Hepatocyte (in vitro differentiated cells): ENCODE measurements around the gene ILDR2. TPM values are rescaled to one million over a fixed set of nuclear protein-coding genes. Genes with fewer than 3 reads are reported as not detected.

Experiments used
- DNase-seq: peaks from one replicate; pipeline ENCODE4 v3.0.0-alpha.2; 2016; ENCODE audit warnings: low spot score
- H2AFZ ChIP-seq: fragments of 200-600 bp; sonication (generic); 2 replicates; pipeline ENCODE4 v1.6.0; 2016; ENCODE audit warnings: antibody characterized with exemption, mild to moderate bottlenecking
- H3K27ac ChIP-seq: fragments of 200-600 bp; sonication (generic); 2 replicates; pipeline ENCODE4 v1.5.1; 2016; ENCODE audit warnings: mild to moderate bottlenecking
- H3K27me3 ChIP-seq: fragments of 200-600 bp; sonication (generic); 2 replicates; pipeline ENCODE4 v1.6.1; 2016
- H3K36me3 ChIP-seq: fragments of 200-600 bp; sonication (generic); replicated peaks from 2 replicates; pipeline ENCODE4 v1.5.1; 2016; ENCODE audit warnings: low read depth; ENCODE audit not compliant: insufficient read depth
- H3K4me1 ChIP-seq: fragments of 200-600 bp; sonication (generic); 2 replicates; pipeline ENCODE4 v1.5.1; 2016; ENCODE audit warnings: mild to moderate bottlenecking, moderate library complexity; ENCODE audit not compliant: insufficient read depth
- H3K4me2 ChIP-seq: fragments of 200-600 bp; sonication (generic); 2 replicates; pipeline ENCODE4 v1.6.0; 2016
- H3K4me3 ChIP-seq: fragments of 200-600 bp; sonication (generic); 2 replicates; pipeline ENCODE4 v1.5.1; 2016; ENCODE audit warnings: mild to moderate bottlenecking
- H3K79me2 ChIP-seq: fragments of 200-600 bp; sonication (generic); 2 replicates; pipeline ENCODE4 v1.6.0; 2017; ENCODE audit warnings: mild to moderate bottlenecking
- H3K9me2 ChIP-seq: fragments of 200-600 bp; sonication (generic); replicated peaks from 2 replicates; pipeline ENCODE4 v1.6.0; 2017; ENCODE audit warnings: mild to moderate bottlenecking; ENCODE audit not compliant: insufficient read depth
- H3K9me3 ChIP-seq: fragments of 200-600 bp; sonication (generic); 2 replicates; pipeline ENCODE4 v1.5.1; 2016; ENCODE audit warnings: low read depth, mild to moderate bottlenecking
- H4K20me1 ChIP-seq: fragments of 200-600 bp; sonication (generic); 2 replicates; pipeline ENCODE4 v1.6.0; 2016; ENCODE audit warnings: mild to moderate bottlenecking; ENCODE audit not compliant: insufficient read depth, poor library complexity, severe bottlenecking
- EZH2 ChIP-seq: fragments of 200-600 bp; sonication (generic); IDR thresholded peaks from 2 replicates; pipeline ENCODE4 v1.6.1; 2016; ENCODE audit warnings: antibody characterized with exemption, mild to moderate bottlenecking, borderline replicate concordance
- EZH2phosphoT487 ChIP-seq: fragments of 200-600 bp; sonication (generic); IDR thresholded peaks from one replicate; pipeline ENCODE4 v1.6.1; 2018; ENCODE audit warnings: antibody characterized with exemption, mild to moderate bottlenecking, low read depth, moderate library complexity; ENCODE audit not compliant: unreplicated experiment, severe bottlenecking
- WGBS: methylation state at CpG from one replicate; pipeline ENCODE4 v1.1.6; 2016; ENCODE audit warnings: low lambda C conversion rate; ENCODE audit errors: missing lambda C conversion rate; 5-methylcytosine and 5-hydroxymethylcytosine counted together
- polyA plus RNA-seq: library from polyadenylated mRNA; unstranded; fragments of >200 nt; fragmentation: Nextera tagmentation; extraction: Ambion mirVana; gene quantifications from 2 replicates; pipeline ENCODE4 v1.2.1, GENCODE V29; 2016
- total RNA-seq: library from RNA; depleted of rRNA; stranded (reverse); fragments of >200 nt; gene quantifications from 2 replicates; pipeline ENCODE4 v1.2.3, GENCODE V29; 2014
- TF ChIP-seq, protein P1 (sequence below): fragments of 200-600 bp; sonication (generic); IDR thresholded peaks from 2 replicates; pipeline ENCODE4 v1.5.1; 2016; ENCODE audit warnings: antibody characterized with exemption, mild to moderate bottlenecking; ENCODE audit not compliant: poor library complexity

Gene ILDR2
- total and polyA plus RNA-seq, 2 experiments from 2014 or later = 1.6 to 3.4 TPM

DNA sequence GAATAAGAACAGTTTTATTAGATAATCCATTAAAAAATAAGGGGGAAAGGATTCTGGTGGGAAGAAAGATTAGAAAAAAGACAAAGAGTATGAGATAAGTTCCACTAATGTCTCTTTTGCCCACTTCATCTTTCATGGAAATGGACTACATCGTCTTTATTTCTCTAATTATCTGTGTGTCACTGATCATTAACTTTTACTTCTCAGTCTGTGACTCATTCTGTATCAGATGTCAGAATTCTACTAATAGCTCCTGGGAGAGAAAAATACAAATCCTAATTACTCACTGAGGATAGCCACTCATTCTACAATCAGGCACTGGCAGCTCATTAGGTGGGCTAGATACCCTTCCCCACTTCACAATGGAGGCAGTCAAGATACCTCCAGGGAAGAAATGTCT, 41.7 kb downstream of the ILDR2 start:
- 70% methylated on average over 1 of the region's 1 CpG for WGBS
- no peaks in the 10 kb centered on the region for H3K9me2 ChIP-seq
- no peaks in the 10 kb centered on the region for H3K4me1 ChIP-seq
- no peaks in the 10 kb centered on the region for H3K9me3 ChIP-seq
- no peaks in the 10 kb centered on the region for H3K79me2 ChIP-seq
- H3K36me3 ChIP-seq = no peaks in the 10 kb centered on the region
- H4K20me1 ChIP-seq = no peaks in the 10 kb centered on the region
- no peak overlapping the region for H3K27ac ChIP-seq
- TF ChIP-seq, protein P1, sequence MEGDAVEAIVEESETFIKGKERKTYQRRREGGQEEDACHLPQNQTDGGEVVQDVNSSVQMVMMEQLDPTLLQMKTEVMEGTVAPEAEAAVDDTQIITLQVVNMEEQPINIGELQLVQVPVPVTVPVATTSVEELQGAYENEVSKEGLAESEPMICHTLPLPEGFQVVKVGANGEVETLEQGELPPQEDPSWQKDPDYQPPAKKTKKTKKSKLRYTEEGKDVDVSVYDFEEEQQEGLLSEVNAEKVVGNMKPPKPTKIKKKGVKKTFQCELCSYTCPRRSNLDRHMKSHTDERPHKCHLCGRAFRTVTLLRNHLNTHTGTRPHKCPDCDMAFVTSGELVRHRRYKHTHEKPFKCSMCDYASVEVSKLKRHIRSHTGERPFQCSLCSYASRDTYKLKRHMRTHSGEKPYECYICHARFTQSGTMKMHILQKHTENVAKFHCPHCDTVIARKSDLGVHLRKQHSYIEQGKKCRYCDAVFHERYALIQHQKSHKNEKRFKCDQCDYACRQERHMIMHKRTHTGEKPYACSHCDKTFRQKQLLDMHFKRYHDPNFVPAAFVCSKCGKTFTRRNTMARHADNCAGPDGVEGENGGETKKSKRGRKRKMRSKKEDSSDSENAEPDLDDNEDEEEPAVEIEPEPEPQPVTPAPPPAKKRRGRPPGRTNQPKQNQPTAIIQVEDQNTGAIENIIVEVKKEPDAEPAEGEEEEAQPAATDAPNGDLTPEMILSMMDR = no peak
- no peak for TF ChIP-seq EZH2
- TF ChIP-seq EZH2phosphoT487 = no peak
- DNase-seq = no peak
- no peak overlapping the region for H3K4me2 ChIP-seq
- no peak overlapping the region for H2AFZ ChIP-seq
- H3K4me3 ChIP-seq = no peak overlapping the region
- peaks cover 53% of the 10 kb centered on the region for H3K27me3 ChIP-seq

DNA sequence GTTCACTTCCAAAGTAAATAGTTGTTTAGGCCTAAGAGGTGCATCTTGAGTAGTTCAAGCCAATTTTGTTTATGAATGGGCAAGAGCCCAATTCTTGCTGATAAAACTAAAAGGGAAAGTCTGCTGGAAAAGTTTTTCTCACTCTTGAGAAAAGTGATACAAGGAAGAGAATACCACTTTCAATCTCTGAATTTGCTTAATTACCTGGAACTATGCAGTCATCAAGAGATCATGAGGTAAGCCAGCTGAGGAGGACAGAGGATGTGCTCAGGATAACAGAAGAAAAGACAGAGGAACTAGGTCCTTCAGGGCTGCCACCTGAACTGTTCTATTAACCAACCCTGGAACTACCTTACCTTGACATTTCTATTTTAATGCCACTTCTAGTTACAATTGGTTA, 42.2 kb downstream of the ILDR2 start:
- Histone ChIP-seq H3K4me1 (no peaks in the 10 kb centered on the region), H3K4me2 (no peak overlapping the region)

DNA sequence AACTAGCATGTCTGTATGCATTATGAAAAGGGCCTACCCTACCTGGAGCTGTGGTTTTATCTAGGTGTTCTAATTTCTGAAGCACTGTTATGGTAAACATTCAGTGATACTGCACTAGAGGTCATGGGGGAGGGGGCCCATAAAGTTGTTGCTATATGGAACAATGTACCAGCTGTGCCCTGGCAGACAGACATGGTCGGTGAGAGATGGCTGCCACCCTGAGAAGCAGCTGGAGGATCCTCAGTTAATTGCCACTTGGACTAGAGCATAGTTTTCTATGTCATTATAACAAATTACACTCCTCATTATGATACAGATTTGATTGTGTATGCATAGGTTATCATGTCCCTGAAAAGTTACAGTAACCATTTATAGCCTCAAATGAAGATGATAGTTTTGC, 45.4 kb downstream of the ILDR2 start:
- no peaks in the 10 kb centered on the region for H3K79me2 ChIP-seq
- H3K36me3 ChIP-seq = no peaks in the 10 kb centered on the region
- no peaks in the 10 kb centered on the region for H3K9me2 ChIP-seq
- H4K20me1 ChIP-seq = no peaks in the 10 kb centered on the region
- no peak overlapping the region for H3K4me2 ChIP-seq
- TF ChIP-seq EZH2 = no peak
- peaks cover 51% of the 10 kb centered on the region for H3K27me3 ChIP-seq
- no peak overlapping the region for H2AFZ ChIP-seq
- H3K27ac ChIP-seq = no peak overlapping the region
- H3K4me3 ChIP-seq = no peak overlapping the region
- H3K4me1 ChIP-seq = no peaks in the 10 kb centered on the region
- no peaks in the 10 kb centered on the region for H3K9me3 ChIP-seq
- 75% methylated on average over 1 of the region's 1 CpG for WGBS
- no peak for DNase-seq

More for the DNA sequence above, 42.2 kb downstream of the ILDR2 start:
- H2AFZ ChIP-seq = no peak overlapping the region
- no peaks in the 10 kb centered on the region for H3K9me3 ChIP-seq
- no peaks in the 10 kb centered on the region for H4K20me1 ChIP-seq
- peaks cover 53% of the 10 kb centered on the region for H3K27me3 ChIP-seq
- no peaks in the 10 kb centered on the region for H3K36me3 ChIP-seq
- no peak for DNase-seq
- no peak overlapping the region for H3K27ac ChIP-seq
- H3K79me2 ChIP-seq = no peaks in the 10 kb centered on the region
- no peaks in the 10 kb centered on the region for H3K9me2 ChIP-seq
- no peak overlapping the region for H3K4me3 ChIP-seq
- TF ChIP-seq EZH2 (no peak), EZH2phosphoT487 (no peak)
- TF ChIP-seq, protein P1 = no peak

GRCh38 chr1:166927701-166928100, 47.6 kb downstream of the ILDR2 start:
- H3K4me2 ChIP-seq = no peak overlapping the region
- no peaks in the 10 kb centered on the region for H3K9me2 ChIP-seq
- peaks cover 32% of the 10 kb centered on the region for H3K27me3 ChIP-seq
- WGBS = 63% methylated on average over 2 of the region's 2 CpGs
- no peaks in the 10 kb centered on the region for H3K36me3 ChIP-seq
- TF ChIP-seq EZH2 (no peak), EZH2phosphoT487 (no peak)
- TF ChIP-seq, protein P1 = no peak
- no peak overlapping the region for H3K27ac ChIP-seq
- H3K9me3 ChIP-seq = no peaks in the 10 kb centered on the region
- H2AFZ ChIP-seq = no peak overlapping the region
- no peaks in the 10 kb centered on the region for H3K79me2 ChIP-seq
- no peak overlapping the region for H3K4me3 ChIP-seq
- no peaks in the 10 kb centered on the region for H3K4me1 ChIP-seq
- H4K20me1 ChIP-seq = no peaks in the 10 kb centered on the region
- no peak for DNase-seq
